Prostate gland (tissue), 2 donors: ENCODE results near the gene FRMD4A.

Source experiments
- POLR2A ChIP-seq: fragments of 450-650 bp; IDR thresholded peaks from one replicate; pipeline ENCODE4 v1.6.1; 2016; ENCODE audit warnings: antibody characterized with exemption, mild to moderate bottlenecking
- POLR2AphosphoS5 ChIP-seq: sonication (generic); formaldehyde crosslinking; IDR thresholded peaks from one replicate; pipeline ENCODE4 v1.6.1; 2017; ENCODE audit warnings: antibody characterized with exemption
- TF ChIP-seq, protein P1 (sequence below), 4 experiments: fragments of 200-600 bp in 2 of 4; fragments of 450-650 bp in 2 of 4; sonication (generic) in 2 of 4; IDR thresholded peaks; 1 replicate in 3 of 4; 2 replicates in 1 of 4; pipeline ENCODE4 v1.5.1; 2016 to 2019; ENCODE audit warnings: antibody characterized with exemption in 4 of 4, mild to moderate bottlenecking in 2 of 4, moderate library complexity in 2 of 4

DNA sequence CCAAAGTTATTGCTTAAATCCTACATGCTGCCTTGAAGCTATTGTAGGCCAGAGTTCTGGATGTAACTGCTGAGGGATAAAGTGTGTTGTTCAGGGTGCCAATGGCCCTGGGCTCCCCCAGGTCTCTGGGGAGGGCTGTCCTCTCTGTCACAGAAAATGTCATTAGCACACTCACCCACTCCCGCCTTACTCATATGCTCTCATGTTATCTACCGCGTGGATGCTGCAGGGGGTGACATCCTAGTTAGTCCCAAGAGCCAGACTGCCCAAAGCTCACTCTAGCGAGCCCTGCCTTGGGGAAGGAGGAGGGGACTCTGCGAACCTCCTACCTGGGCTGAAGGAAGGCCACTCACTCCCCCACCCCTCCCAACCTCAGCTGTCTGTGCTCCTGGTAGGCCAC lies 122.5 kb downstream of the FRMD4A start:
- TF ChIP-seq, protein P1, sequence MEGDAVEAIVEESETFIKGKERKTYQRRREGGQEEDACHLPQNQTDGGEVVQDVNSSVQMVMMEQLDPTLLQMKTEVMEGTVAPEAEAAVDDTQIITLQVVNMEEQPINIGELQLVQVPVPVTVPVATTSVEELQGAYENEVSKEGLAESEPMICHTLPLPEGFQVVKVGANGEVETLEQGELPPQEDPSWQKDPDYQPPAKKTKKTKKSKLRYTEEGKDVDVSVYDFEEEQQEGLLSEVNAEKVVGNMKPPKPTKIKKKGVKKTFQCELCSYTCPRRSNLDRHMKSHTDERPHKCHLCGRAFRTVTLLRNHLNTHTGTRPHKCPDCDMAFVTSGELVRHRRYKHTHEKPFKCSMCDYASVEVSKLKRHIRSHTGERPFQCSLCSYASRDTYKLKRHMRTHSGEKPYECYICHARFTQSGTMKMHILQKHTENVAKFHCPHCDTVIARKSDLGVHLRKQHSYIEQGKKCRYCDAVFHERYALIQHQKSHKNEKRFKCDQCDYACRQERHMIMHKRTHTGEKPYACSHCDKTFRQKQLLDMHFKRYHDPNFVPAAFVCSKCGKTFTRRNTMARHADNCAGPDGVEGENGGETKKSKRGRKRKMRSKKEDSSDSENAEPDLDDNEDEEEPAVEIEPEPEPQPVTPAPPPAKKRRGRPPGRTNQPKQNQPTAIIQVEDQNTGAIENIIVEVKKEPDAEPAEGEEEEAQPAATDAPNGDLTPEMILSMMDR (IDR thresholded peaks at IDR 0.05): no peak
- no peak for TF ChIP-seq POLR2A
- no peak for TF ChIP-seq POLR2AphosphoS5
